Stimulated activated CD8-positive, alpha-beta memory T cell treated with anti-CD3 and anti-CD28 coated beads, Interleukin-12 subunit alpha, Interleukin-12 subunit beta, amount 100 ng/mL, for 4 hours (primary cell): Measurements from ENCODE around the gene G6PC3.

Experiments
- DNase-seq: peaks from one replicate; pipeline ENCODE4 v3.0.0-alpha.2; 2020; ENCODE audit warnings: low read depth

The G6PC3 gene

GRCh38 chr17:44121997-44122815 is 51.7 kb downstream of the G6PC3 start:
- DNase-seq, result no peak

- DNase-seq, result no peak
These were observed 52.4 kb downstream of the G6PC3 start for GRCh38 chr17:44122816-44123355.

- peak; percentile 94 for DNase-seq
These were observed 53.0 kb downstream of the G6PC3 start, which contains the start of gene HDAC5 for GRCh38 chr17:44123356-44124117. TSS of gene HDAC5 (minus strand) at chr17:44123641. CDS start at chr17:44117515, 6,126 bp downstream.

GRCh38 chr17:44124118-44124438 is 53.5 kb downstream of the G6PC3 start:
- no peak for DNase-seq
